Stimulated activated CD4-positive, alpha-beta T cell treated with anti-CD3 and anti-CD28 coated beads, Interleukin-1b, Interleukin-23, amount 100 ng/mL, for 1 hour (primary cell): ENCODE results near the gene DECR2.
A peak's percentile ranks its signal among the peaks of the same experiment; 100 is the strongest.
"Not testable (repeated sequence)": the region's sequence is repeated elsewhere in the genome, so short reads cannot be mapped to it uniquely, and the experiment has no call there.

Source experiments
- DNase-seq, 2 donors: peaks; one replicate each; pipeline ENCODE4 v3.0.0-alpha.2; 2020; ENCODE audit warnings: low read depth in 2 of 2

Gene DECR2, protein sequence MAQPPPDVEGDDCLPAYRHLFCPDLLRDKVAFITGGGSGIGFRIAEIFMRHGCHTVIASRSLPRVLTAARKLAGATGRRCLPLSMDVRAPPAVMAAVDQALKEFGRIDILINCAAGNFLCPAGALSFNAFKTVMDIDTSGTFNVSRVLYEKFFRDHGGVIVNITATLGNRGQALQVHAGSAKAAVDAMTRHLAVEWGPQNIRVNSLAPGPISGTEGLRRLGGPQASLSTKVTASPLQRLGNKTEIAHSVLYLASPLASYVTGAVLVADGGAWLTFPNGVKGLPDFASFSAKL

DNA sequence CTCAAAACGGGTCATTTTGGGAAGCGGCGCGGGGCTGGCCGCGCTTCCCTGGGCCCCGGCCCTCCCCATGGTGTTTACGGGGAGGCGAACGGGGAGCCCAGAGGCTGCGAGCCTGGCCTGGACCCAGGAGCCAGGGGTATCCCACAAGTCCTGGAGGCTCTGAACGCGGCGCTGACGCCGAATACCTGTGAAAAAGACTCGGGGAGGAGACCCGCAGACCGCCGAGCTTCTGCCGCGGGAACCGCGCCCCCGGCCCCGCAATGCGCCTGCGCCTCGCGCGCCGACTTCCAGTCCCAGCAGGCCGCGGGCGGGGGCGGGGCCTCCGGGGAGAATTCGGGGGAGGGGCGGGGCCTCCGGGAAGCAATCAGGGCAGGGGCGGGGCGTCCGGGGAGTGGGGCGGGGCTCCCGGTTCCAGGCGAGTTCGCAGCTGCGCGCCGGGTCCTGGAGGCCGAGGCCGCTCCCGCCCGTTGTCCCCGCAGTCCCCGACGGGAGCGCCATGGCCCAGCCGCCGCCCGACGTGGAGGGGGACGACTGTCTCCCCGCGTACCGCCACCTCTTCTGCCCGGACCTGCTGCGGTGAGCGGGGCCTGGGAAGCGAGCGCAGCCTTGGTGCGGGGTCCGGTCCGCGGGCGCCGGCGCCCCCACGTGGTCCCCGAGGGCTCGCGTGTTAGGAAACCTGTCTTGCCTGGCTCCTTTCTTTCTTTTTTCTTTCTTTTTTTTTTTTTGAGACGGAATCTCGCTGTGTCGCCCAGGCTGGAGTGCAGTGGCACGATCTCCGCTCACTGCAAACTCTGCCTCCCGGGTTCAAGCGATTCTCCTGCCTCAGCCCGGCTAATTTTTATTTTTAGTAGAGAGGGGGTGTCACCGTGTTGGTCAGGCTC is at the start of gene DECR2:
DECR2 (plus strand) TSS at position 418 of the 881 bp plus-strand sequence; CDS start at position 497, 79 bp downstream.
- DNase-seq: peak; percentile 98 to 100

DNA sequence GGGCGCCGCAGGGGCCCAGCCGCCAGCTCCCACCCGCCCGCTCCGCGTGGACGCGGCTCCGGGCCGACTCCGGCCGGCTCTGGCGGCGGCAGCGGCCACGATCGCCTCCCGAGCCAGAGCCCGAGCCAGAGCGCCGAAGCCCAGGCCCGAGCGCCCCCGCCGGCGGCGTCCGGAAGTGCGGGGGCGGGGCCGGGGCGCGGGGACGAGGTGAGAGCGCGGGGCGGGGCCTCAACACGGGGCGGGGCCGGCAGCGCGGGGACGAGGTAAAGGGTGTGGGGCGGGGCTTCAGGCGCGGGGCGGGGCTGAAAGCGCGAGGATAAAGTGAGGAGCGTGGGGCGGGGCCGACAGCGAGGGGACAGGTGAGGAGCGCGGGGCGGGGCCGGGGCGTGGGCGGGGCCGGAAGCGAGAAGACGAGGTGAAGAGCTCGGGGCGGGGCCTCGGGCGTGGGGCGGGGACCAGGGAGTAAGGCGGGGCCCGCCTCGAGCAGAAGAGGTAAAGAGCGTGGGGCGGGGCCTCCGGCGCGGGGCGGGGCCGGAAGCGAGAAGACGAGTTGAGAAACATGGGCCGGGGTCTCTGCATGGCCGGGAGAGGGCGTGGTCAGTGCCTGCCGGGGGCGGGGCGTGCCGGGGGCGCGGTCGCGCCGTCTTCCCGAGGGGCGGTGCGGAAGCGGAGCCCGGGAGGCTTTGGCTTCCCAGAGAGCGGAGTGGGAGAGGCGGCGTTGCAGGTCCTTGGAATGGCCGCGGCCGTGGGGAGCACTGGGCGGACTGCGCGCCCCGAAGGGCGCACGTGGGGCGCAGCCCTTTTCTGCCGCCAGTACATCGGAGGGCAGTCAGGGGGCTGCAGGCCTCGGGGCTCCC is 48.9 kb upstream of the DECR2 start, which contains the start of gene AXIN1:
AXIN1 (minus strand) TSS at position 177 of the 857 bp plus-strand sequence. CDS start 5,698 bp downstream, outside the sequence.
- peak; percentile 100 for DNase-seq

DNA sequence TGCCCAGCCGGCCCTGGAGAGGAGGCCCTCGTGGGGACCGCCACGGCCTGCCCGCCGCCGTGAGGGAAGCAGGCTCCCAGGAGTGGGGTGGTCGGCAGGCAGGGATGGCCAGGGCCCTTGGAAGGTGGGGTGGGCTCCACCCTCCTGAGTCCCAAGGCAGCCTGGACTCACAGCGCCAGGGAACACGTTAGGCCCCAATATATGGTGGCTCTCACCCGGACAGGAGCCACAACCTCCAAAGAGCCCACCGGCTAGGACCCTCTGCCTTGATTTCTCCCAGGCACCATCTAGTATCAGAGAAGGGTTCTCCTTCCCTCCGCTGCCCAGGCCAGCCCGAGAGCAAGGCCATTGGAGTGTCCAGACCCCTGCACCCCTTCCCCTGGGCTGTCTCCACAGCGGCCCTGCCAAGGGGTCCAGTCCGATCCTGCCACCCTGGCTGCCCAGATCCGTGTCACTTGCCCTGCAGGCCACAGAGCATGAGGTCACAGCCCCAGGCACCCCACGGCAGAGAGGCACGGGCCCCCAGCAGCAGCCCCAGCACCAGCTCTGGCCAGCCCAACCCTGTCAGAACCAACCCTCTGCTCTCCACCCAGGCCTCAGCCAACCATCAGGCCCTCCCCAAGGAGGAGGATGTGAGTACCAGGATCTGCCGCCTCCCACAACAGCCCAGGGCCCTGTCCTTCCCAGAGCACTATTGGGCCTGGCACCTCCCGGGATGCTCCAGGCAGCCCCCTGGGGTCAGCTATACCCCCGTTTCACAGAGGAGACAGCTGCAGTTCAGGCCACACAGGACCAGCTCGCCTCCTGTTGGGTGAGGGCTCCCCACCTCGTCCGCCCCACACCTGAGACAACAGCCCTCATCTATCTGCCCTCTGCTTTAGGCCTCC is 48.0 kb upstream of the DECR2 start:
- no peak for DNase-seq

DNA sequence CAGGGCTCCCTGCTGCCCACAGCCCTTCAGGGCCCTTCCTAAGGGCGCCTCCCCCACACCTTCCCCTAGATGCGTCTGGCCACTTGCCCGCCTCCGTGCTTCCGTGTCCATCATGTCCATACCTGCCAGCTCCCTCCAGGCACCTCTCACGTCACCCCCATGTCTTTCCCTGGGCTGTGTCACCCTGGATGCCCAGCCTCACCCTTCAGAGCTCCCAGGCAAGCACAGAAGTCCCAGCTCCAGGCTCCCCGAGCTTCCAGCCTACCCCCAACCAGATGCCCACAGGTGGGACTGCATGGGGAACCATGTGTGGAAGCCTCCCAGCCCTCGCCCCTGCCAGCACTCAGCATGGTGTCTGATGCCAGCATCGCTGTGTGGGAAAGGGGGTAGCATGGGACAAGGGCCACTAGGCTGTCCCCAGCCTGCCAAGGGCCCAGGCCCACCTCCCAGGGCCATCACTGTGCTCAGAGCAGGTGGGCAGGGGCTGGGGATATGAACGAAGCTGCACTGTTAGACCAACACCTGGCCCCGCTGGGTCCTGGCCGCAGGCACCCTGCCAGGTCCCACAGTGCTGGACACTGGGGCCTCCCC is 47.3 kb upstream of the DECR2 start:
- DNase-seq: no peak

DNA sequence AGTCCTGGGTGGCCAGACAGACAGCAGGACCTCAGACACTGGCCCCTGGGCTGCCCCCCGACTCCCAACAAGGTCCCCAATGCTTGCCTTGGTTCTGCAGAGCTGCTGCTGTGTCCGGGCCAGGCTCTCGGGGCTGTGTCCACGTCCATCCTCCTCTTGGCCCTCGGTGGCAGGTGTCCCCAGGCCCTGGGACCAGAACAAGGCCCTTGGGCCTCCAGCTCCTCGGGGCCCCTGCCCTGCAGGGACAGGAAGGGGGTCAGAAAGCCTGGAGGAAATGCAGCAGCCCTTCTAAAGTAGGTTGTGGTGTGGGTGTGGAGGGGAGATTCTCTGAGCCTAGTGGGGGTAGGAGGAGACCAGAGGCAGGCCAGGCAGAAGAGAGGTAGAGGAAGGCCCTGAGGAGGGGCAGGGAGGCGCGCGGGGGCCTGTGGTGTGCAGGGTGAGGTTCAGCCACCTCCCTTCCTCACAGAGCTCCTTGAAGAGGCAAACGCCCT is 46.7 kb upstream of the DECR2 start:
- no peak for DNase-seq

DNA sequence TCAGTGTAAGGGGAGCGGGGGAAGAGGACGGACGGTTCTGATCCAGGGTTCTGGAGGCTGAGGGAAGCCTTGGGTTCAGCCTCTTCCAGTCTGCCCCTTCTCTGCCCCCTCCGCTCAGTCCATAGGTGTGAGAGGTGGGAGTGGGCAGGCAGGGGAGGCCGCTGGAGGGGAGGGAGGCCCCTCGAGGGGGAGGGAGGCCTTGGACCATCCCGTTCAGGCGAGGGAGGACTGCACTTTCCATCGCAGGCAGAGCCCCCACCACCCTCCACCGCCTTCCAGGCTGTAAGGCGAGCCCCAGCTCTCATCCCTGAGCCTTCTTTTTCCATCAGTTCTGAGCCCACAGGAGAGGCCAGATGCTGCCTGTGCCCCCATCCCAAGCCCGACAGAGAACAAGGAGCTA is 44.9 kb upstream of the DECR2 start:
- DNase-seq: no peak

DNA sequence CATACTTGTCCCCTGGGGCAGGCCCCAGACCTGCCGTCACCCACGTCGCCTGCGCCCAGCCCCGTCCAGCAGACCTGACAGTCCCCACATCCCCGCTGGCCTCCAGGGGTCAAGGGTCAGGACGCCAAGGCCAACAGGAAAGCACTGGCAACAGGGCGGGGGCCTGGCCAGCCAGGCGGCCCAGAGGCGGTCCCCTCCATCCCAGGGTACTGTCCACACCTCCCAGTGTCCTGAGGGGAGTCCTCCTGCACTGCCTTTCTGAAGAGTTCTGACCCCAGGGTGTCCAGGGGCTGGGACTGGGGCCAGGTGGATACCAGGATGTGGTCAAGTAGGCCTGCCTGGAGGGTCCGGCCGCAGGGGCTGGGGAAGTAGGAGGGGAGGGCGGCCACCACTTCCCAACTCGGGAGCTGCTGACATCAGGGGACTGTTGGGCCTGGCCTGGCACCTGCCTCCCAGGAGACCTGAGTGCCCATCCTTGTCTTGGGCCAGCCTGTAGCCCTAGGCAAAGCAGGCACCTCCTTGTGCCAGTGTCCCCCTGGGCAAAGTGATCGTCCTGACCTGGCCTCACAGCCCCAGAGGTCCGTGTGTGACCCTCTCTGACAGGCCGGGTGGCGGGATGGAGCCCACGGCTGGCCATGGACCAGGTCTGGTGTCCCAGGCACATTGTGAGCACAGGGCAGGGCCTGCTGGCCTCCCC is 42.5 kb upstream of the DECR2 start:
- DNase-seq: no peak

DNA sequence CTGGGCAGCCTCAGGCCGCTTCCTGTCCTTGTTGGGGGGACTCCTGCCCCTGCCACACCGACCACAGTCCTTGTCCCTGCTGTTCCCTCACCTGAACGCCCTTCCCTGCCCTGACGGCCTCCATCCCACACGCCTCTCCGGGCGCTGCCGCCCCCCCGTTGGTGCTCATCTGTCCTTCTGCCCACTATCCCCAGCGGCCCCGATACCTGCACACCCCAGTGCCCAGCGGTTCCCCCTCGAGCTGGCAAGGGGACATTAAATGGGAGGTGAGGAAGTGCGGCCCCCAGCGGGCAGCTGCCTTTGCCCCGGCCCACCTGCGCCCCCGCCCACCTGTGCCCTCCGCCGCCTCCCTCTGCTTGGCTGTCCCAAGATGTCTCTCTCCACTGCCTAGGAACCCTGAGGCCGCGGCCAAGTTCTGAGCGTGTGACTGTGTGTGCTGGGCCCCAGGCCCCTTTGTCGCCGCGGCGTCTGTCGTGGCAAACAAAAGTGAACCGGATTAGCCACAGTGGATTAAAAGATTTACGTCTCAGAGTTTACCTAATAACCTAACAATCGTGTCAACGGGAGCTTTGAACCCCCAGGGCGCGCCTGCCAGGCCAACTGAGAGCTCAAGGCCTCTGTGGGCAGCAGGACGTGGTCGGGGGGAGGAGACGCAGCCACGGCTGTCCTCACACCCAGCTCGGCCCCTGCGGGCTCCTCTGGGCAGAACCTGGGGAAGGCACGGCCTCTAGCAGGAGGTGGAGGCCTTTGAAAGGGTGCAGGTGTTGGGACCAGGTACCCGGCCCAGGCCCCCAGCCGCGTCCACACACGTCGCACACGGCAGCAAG is 41.6 kb upstream of the DECR2 start:
- DNase-seq: no peak

DNA sequence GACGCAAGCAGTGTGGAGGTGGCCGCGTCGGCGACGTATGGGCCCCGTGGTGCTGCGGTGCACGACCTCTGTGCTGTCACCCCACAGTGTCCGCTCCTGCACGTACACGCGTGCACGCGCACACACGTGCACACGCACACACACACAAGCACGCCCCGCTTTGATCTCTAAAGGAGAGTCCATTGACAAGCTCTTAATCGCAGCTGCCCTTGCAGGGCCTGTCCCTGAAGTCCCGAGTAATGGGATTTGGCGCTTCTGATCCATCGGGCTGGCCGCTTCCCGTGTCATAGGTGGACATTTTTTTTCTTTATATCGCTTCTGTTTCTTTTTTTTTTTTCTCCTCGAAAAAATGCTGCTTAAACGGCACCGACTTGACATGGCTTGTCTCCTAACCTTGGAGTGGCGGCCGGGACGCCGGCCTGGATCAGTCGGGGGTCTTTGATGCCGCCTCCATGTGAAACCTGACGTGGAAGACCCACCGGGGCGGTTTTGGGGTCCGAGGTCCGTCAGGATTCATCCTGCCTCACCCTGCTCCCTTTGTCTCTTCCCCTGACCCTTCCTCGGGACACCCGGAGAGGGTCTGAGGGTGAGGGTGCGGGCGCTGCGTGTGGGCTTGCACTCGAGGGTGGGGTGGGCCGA is 40.9 kb upstream of the DECR2 start:
- DNase-seq: no peak

DNA sequence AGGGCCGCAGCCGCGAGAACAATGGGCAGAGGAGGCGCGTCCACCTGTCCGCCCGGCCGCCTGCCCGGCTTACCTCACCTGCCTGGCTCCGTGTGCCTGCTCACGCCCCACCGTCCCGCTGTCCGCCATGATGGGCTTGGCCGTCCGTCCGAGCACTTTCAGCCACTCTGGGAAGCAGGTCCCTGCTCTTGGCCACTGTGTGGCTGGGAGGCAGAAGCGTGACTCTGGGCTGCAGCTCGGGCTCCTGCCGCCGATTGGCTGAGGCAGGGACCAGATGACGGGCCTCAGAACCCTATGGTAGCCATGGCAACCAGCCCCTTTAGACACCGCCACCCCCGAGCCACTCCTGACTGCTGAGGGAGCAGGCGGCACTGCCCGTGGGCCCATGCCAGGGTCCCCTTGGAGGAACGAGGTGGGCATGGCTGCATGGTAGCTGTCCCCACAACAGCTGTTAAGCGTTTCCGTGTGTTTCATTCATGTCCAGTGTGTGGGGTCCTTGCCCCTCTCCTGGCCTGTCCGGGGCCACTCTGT is 40.3 kb upstream of the DECR2 start:
- no peak for DNase-seq

DNA sequence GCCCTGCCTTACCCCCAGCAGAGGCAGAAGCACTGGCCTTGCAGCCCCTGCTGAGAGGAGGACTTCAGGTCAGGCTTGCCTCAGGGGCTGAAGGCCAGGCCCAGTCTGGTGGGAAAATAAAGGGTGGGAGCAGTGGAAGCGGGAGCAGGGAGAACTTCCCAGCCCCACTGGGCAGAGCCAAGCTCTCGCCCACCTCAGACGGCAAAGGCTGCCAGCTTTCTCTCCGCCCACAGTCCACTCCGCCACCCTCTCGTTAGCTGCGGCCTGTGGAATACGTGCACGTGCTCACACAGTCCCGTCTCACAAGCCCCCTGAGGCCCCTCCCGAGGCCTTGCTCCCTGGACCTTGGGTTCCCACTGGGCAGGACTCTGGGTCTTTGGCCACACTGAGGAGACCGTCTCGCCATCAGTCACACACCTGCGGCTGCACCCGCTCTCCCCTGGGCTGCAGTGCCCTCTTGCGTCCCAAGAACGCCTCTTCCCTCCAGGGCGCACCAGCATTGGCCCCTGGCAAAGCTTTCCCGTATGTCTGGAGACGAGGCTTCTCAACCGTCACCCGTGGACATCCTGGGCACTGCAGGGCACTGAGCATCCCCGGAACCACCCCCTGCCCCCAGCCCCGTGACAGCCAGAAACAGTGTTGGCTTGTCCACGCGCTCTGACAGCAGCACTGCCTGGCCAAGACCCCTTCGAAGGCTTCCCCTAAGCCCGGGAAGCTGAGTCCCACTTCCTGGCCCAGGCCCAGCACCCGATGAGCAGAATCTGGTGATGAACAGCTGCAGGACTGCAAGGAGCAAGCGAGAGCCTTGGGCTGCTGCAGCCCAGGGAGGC is 39.6 kb upstream of the DECR2 start:
- DNase-seq: peak in 1 of 2 donors; percentile 56

DNA sequence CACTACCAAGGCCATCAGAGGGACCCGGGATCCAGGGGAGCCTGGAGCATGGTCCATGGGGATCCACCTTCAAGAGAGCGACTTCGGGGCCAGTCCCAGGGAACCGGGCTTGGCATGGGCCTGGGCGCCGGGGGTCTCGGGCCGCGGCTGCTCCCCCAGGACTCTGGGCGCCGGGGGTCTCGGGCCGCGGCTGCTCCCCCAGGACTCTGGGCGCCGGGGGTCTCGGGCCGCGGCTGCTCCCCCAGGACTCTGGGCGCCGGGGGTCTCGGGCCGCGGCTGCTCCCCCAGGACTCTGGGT is 39.0 kb upstream of the DECR2 start:
- not testable (repeated sequence) for DNase-seq

DNA sequence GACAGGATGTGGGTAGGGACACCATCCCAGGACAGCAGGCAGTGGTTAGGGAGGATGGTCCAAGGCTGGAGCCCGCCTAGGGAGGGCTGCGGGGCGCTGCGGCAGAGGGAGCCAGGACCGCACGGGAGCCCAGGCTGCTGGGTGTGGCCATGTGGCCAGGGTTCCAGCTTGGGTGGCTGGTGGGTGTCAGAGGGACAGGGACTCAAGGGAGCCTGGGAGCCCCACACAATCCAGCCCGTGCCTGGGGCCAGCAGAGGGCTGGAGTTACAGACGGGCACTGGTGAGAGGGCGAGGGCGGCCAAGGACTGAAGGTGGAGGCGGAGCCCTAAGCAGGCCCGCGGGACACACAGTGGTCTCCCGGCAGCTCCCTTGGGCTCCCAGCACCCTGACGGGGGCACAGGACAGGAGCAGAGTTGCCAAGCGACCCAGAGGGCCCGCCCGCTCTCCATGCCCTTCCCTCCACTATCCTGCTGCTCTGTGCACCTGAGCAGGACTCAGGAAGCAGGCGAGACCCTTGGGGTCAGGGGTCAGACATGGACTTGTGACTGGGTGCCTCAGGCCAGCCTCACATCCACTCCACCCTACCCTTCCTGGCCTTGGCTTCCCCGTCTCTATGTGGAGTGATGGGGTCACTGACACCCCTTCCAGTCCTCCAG is 38.4 kb upstream of the DECR2 start:
- no peak for DNase-seq

DNA sequence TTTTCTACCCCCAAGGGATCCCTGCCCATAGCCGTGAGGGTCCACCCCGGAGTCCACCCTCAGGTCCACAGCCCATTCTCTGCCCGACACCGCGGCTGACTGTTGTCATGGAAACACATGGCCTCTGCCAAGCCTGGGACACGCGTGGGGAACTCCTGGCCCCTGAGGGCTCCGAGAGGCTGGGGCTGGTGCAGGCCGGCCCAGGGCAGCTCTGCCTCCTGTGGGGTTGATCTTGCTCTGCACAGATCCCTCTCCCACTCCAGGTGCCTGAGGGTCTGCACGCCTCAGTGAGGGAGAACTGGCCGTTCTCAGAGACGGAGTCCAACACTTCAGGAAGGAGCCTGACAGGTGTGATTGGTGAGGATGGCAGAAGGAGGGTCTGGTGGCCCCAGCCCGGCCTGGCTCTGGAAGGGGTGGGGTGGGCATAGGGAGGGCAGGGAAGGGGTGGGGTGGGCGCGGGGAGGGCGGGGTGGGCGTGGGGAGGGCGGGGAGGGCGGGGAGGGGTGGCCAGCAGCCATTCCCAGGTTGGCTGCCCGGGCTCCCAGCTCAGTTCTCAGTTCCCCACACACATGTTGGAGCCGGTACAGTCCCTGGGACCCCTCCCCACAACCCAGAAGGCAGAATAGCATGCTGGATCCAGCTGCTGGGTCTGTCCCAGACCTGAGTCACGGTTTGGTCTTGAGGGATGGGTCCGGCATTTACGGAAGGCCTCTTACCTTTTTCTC is 37.8 kb upstream of the DECR2 start:
- no peak for DNase-seq

DNA sequence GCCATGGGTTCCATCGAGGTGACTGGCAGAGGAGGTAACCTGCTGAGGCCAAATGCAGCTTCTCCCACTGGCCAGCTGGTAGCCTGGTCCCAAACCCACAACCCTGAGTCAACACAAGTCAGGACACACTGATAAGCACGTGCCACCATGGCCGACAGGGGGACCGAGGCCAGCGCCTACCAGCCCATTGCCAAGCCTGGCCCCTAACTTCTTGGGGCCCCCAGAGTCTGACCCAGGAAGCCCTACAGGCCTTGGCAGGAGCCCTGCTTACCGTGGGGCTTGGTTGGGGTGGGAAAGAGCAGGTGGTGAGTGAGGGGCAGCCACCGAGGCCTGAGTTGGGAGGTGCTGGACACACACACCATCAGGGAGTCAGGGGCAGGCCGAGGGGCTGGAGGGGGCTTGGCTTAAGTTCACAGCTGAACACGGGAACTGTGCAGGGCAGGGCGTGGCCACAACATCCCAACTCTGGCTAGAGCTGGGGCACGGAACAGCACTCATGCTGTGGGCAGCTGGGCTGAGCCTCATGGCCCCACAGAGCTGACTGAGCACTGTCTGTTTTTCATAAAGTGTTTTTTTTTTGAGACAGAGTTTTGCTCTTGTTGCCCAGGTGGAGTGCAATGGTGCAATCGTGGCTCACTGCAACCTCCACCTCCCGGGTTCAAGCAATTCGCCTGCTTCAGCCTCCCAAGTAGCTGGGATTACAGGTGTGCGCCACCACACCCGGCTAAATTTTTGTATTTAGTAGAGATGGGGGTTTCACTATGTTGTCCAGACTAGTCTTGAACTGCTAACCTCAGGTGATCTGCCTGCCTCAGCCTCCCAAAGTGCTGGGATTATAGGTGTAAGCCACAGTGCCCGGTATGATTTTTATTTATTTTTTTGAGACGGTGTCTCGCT is 36.8 kb upstream of the DECR2 start:
- no peak for DNase-seq
